ENCODE data around the gene PAQR6.

Gene PAQR6

GRCh38 chr1:156251527-156251926, 3.7 kb upstream of the PAQR6 start:
- Histone ChIP-seq H3K9ac (ENCODE audit: low read depth, low read length) (no peak overlapping the region), H3K36me3 (ENCODE audit: insufficient read depth, low read length) (peaks cover 21% of the 10 kb centered on the region), H3K4me1 (ENCODE audit: insufficient read depth, low read length) (peaks cover 6% of the 10 kb centered on the region; the same call in 1 of the 2 replicates), H3K9me3 (ENCODE audit: control insufficient read depth, insufficient read depth, low read length) (no peaks in the 10 kb centered on the region)

GRCh38 chr1:156249593-156249992, 1.7 kb upstream of the PAQR6 start:
- Histone ChIP-seq H3K9me3 (ENCODE audit: control insufficient read depth, insufficient read depth, low read length) (no peaks in the 10 kb centered on the region), H3K4me1 (ENCODE audit: insufficient read depth, low read length) (peaks cover 6% of the 10 kb centered on the region; the same call in 1 of the 2 replicates), H3K9ac (ENCODE audit: low read depth, low read length) (no peak overlapping the region), H3K36me3 (ENCODE audit: insufficient read depth, low read length) (peaks cover 11% of the 10 kb centered on the region)

- Histone ChIP-seq H3K9ac (ENCODE audit: low read depth, low read length) (no peak overlapping the region), H3K4me1 (ENCODE audit: insufficient read depth, low read length) (peaks cover 6% of the 10 kb centered on the region; the same call in 1 of the 2 replicates), H3K36me3 (ENCODE audit: insufficient read depth, low read length) (peaks cover 10% of the 10 kb centered on the region), H3K9me3 (ENCODE audit: control insufficient read depth, insufficient read depth, low read length) (no peaks in the 10 kb centered on the region)
Observed at GRCh38 chr1:156248323-156248683, 447 bp upstream of the PAQR6 start.

- Histone ChIP-seq H3K9me3 (ENCODE audit: control insufficient read depth, insufficient read depth, low read length) (no peaks in the 10 kb centered on the region), H3K36me3 (ENCODE audit: insufficient read depth, low read length) (peaks cover under 1% of the 10 kb centered on the region; the same call in 1 of the 2 replicates), H3K9ac (ENCODE audit: low read depth, low read length) (no peak overlapping the region), H3K4me1 (ENCODE audit: insufficient read depth, low read length) (peaks cover 6% of the 10 kb centered on the region; the same call in 1 of the 2 replicates)
Observed at GRCh38 chr1:156246781-156247459, 936 bp downstream of the PAQR6 start.

GRCh38 chr1:156246241-156246780, 1.5 kb downstream of the PAQR6 start:
- no peaks in the 10 kb centered on the region; the same call in 1 of the 2 replicates for H3K36me3 ChIP-seq (ENCODE audit: insufficient read depth, low read length)
- no peaks in the 10 kb centered on the region for H3K9me3 ChIP-seq (ENCODE audit: control insufficient read depth, insufficient read depth, low read length)
- no peak overlapping the region for H3K9ac ChIP-seq (ENCODE audit: low read depth, low read length)
- peaks cover 7% of the 10 kb centered on the region; the same call in 1 of the 2 replicates for H3K4me1 ChIP-seq (ENCODE audit: insufficient read depth, low read length)

- Histone ChIP-seq H3K36me3 (ENCODE audit: insufficient read depth, low read length) (no peaks in the 10 kb centered on the region), H3K9me3 (ENCODE audit: control insufficient read depth, insufficient read depth, low read length) (no peaks in the 10 kb centered on the region), H3K4me1 (ENCODE audit: insufficient read depth, low read length) (peaks cover 13% of the 10 kb centered on the region; the same call in 1 of the 2 replicates), H3K9ac (ENCODE audit: low read depth, low read length) (peak overlapping the region; percentile 27; the same call in 1 of the 2 replicates)
Observed at GRCh38 chr1:156245451-156246232, 2.2 kb downstream of the PAQR6 start.

- Histone ChIP-seq H3K4me1 (ENCODE audit: insufficient read depth, low read length) (peaks cover 13% of the 10 kb centered on the region; the same call in 1 of the 2 replicates), H3K36me3 (ENCODE audit: insufficient read depth, low read length) (no peaks in the 10 kb centered on the region; the same call in 1 of the 2 replicates), H3K9me3 (ENCODE audit: control insufficient read depth, insufficient read depth, low read length) (no peaks in the 10 kb centered on the region), H3K9ac (ENCODE audit: low read depth, low read length) (no peak overlapping the region)
Observed at GRCh38 chr1:156244712-156245111, 3.1 kb downstream of the PAQR6 start.

- Histone ChIP-seq H3K36me3 (ENCODE audit: insufficient read depth, low read length) (peaks cover 4% of the 10 kb centered on the region; the same call in 1 of the 2 replicates), H3K4me1 (ENCODE audit: insufficient read depth, low read length) (peaks cover 13% of the 10 kb centered on the region; the same call in 1 of the 2 replicates), H3K9me3 (ENCODE audit: control insufficient read depth, insufficient read depth, low read length) (no peaks in the 10 kb centered on the region), H3K9ac (ENCODE audit: low read depth, low read length) (no peak overlapping the region)
Observed at GRCh38 chr1:156244126-156244525, 3.7 kb downstream of the PAQR6 start.

- Histone ChIP-seq H3K4me1 (ENCODE audit: insufficient read depth, low read length) (peaks cover 13% of the 10 kb centered on the region; the same call in 1 of the 2 replicates), H3K9me3 (ENCODE audit: control insufficient read depth, insufficient read depth, low read length) (no peaks in the 10 kb centered on the region), H3K9ac (ENCODE audit: low read depth, low read length) (no peak overlapping the region), H3K36me3 (ENCODE audit: insufficient read depth, low read length) (peaks cover 4% of the 10 kb centered on the region; the same call in 1 of the 2 replicates)
Observed at GRCh38 chr1:156242738-156243137, 5.1 kb downstream of the PAQR6 start.

GRCh38 chr1:156241926-156242325, 5.9 kb downstream of the PAQR6 start, which contains the start of gene BGLAP:
Gene BGLAP (plus strand): TSS chr1:156242184. CDS start chr1:156242232, 48 bp downstream.
- Histone ChIP-seq H3K9ac (ENCODE audit: low read depth, low read length) (no peak within 1 kb of the TSS), H3K4me1 (ENCODE audit: insufficient read depth, low read length) (peaks cover 10% of the 10 kb centered on the region; the same call in 1 of the 2 replicates), H3K36me3 (ENCODE audit: insufficient read depth, low read length) (peaks cover 7% of the 10 kb centered on the region; the same call in 1 of the 2 replicates), H3K9me3 (ENCODE audit: control insufficient read depth, insufficient read depth, low read length) (no peaks in the 10 kb centered on the region)

GRCh38 chr1:156241311-156241811, 6.5 kb downstream of the PAQR6 start:
- H3K4me1 ChIP-seq (ENCODE audit: insufficient read depth, low read length) = peaks cover 6% of the 10 kb centered on the region; the same call in 1 of the 2 replicates
- no peaks in the 10 kb centered on the region for H3K9me3 ChIP-seq (ENCODE audit: control insufficient read depth, insufficient read depth, low read length)
- H3K9ac ChIP-seq (ENCODE audit: low read depth, low read length) = no peak overlapping the region
- peaks cover 11% of the 10 kb centered on the region; the same call in 1 of the 2 replicates for H3K36me3 ChIP-seq (ENCODE audit: insufficient read depth, low read length)

- peaks cover 6% of the 10 kb centered on the region; the same call in 1 of the 2 replicates for H3K4me1 ChIP-seq (ENCODE audit: insufficient read depth, low read length)
- H3K9me3 ChIP-seq (ENCODE audit: control insufficient read depth, insufficient read depth, low read length) = no peaks in the 10 kb centered on the region
- H3K9ac ChIP-seq (ENCODE audit: low read depth, low read length) = no peak overlapping the region
- peaks cover 12% of the 10 kb centered on the region; the same call in 1 of the 2 replicates for H3K36me3 ChIP-seq (ENCODE audit: insufficient read depth, low read length)
Observed at GRCh38 chr1:156238248-156238647, 9.6 kb downstream of the PAQR6 start.

- peaks cover 9% of the 10 kb centered on the region; the same call in 1 of the 2 replicates for H3K4me1 ChIP-seq (ENCODE audit: insufficient read depth, low read length)
- H3K36me3 ChIP-seq (ENCODE audit: insufficient read depth, low read length) = peaks cover 12% of the 10 kb centered on the region; the same call in 1 of the 2 replicates
- H3K9me3 ChIP-seq (ENCODE audit: control insufficient read depth, insufficient read depth, low read length) = no peaks in the 10 kb centered on the region
- H3K9ac ChIP-seq (ENCODE audit: low read depth, low read length) = no peak overlapping the region
Observed at GRCh38 chr1:156236164-156236563, 11.7 kb downstream of the PAQR6 start.

All from ES-I3 (cell line).